CD4-positive, alpha-beta T cell (primary cell): ENCODE results near the gene SLC2A1. TPM values are rescaled to one million over a fixed set of nuclear protein-coding genes. Genes with fewer than 3 reads are reported as not detected.

Experiments used
- ATAC-seq: fragments of 200-7000 bp; cut with Tn5 transposase; one replicate; pipeline ENCODE4 v1.10.0; 2022; ENCODE audit warnings: mild to moderate bottlenecking; ENCODE audit not compliant: poor library complexity
- CTCF ChIA-PET: fragments of 350-600 bp; sonication (Branson Sonifier 250); formaldehyde crosslinking; loops from one replicate; lab custom pipeline; 2021; ENCODE audit warnings: antibody characterized with exemption, inconsistent platforms; lab: Charles Lee
- POLR2A ChIA-PET: fragments of 350-600 bp; sonication (Branson Sonifier 250); formaldehyde crosslinking; loops from one replicate; lab custom pipeline; 2021; ENCODE audit warnings: antibody characterized with exemption, inconsistent platforms; lab: Charles Lee
- DNase-seq, 14 experiments: peaks; one replicate each; pipeline ENCODE4 v3.0.0-alpha.2; 2013 to 2020; ENCODE audit warnings: mixed read lengths in 2 of 14
- H3K27ac ChIP-seq, 2 donors: one replicate each; pipeline versions ENCODE4 v1.5.1 to v1.7.0; 2013; ENCODE audit warnings: low read length in 2 of 2, low read depth in 1 of 2, mild to moderate bottlenecking in 1 of 2
- H3K27me3 ChIP-seq, 2 experiments: 1 replicate in 1 of 2; 2 replicates in 1 of 2; pipeline versions ENCODE4 v1.6.1 to v1.7.0; 2013; ENCODE audit warnings: low read length in 2 of 2, control low read depth in 1 of 2, mild to moderate bottlenecking in 1 of 2, moderate library complexity in 1 of 2; ENCODE audit not compliant: insufficient read depth in 2 of 2, control insufficient read depth in 1 of 2
- H3K36me3 ChIP-seq: one replicate; pipeline ENCODE4 v1.6.1; 2013; ENCODE audit warnings: low read length, control low read depth; ENCODE audit not compliant: insufficient read depth
- H3K4me1 ChIP-seq: one replicate; pipeline ENCODE4 v1.6.1; 2013; ENCODE audit warnings: low read length, control low read depth; ENCODE audit not compliant: insufficient read depth
- H3K4me3 ChIP-seq: one replicate; pipeline ENCODE4 v1.5.1; 2013; ENCODE audit warnings: mild to moderate bottlenecking, low read length, moderate library complexity
- H3K9me3 ChIP-seq, 2 experiments: 1 replicate in 1 of 2; 2 replicates in 1 of 2; pipeline versions ENCODE4 v1.6.1 to v1.7.0; 2013; ENCODE audit warnings: low read length in 2 of 2, mild to moderate bottlenecking in 2 of 2, control low read depth in 1 of 2, moderate library complexity in 1 of 2; ENCODE audit not compliant: control insufficient read depth in 1 of 2, insufficient read depth in 1 of 2
- H3K27ac Mint-ChIP-seq: one replicate; pipeline ENCODE4 v1.8.0; 2020; ENCODE audit warnings: mixed read lengths
- H3K27me3 Mint-ChIP-seq: one replicate; pipeline ENCODE4 v1.8.0; 2021; ENCODE audit warnings: mixed read lengths
- H3K36me3 Mint-ChIP-seq: one replicate; pipeline ENCODE4 v1.8.0; 2021; ENCODE audit warnings: low read depth, mixed read lengths
- H3K4me1 Mint-ChIP-seq: one replicate; pipeline ENCODE4 v1.8.0; 2021; ENCODE audit warnings: low read depth, mixed read lengths
- H3K4me3 Mint-ChIP-seq: one replicate; pipeline ENCODE4 v1.8.0; 2020; ENCODE audit warnings: mild to moderate bottlenecking, mixed read lengths
- H3K9me3 Mint-ChIP-seq: one replicate; pipeline ENCODE4 v1.8.0; 2020; ENCODE audit warnings: mixed read lengths
- CTCF ChIP-seq: fragments of 200-600 bp; IDR thresholded peaks from one replicate; pipeline ENCODE4 v1.8.0; 2022; ENCODE audit warnings: antibody characterized with exemption, mild to moderate bottlenecking
- intact Hi-C, 2 experiments: fragments of 100-400 bp; cut with DNase I in 1 of 2; cut with micrococcal nuclease in 1 of 2; formaldehyde crosslinking; loops; one replicate each; pipeline versions ENCODE4 v1.15.1 to v1.9.0; 2023 to 2025; cut with DNase I, micrococcal nuclease
- total RNA-seq, 174 experiments: library from RNA in 2 of 174; stranded (reverse) in 2 of 174; gene quantifications; one replicate each; pipeline ENCODE4 v1.2.3 and lab custom pipeline; 2021 to 2026

SLC2A1 gene
- total RNA-seq, 2 experiments from 2014 or later: 78.6 to 80.9 TPM

DNA sequence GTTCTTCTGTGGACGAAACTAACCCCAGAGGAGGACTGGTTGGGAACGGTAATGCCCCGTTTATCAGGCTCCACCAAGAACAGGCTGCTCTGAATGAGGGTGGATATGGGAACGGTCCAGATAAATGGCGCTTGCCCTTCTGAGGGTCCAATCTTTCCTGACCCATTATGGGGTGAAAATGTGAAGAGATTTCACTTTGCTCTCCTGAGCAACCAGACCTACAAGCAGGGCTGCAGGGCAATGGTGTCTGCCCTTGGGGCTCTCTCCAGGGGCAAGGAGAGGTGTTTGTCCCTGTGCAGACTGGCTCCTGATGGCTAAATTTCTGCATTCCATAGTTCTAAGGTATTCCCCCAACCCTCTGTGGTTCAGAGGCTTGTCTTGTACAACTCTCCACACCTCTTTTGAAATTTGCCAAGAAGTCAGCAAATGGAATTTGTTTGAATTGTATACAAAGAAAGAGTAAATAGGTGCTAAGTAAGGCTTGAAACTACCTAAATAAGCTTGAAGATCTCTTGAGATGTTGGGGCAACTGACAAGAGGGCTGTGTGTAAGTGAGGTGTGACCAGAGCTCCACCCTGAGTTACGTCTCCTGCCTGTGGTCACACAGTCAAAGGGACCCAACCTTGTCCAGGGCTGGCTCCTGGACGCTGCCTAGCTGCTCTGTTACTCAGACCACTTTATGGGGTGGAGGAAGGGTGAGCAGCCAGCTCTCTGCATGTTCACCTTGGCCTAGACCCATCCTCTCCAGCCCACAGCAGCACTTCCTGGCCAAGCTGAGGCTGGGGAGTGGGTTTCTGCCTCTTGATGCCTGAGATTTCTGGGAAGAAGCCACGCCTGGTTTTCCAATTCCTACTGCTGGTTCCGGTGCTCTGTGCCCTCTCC is 24.8 kb downstream of the SLC2A1 start:
- POLR2A ChIA-PET: interaction anchor here (0.8 to 2.6 kb wide), 5 partner anchors 10 to 26 kb away, joined by 3 to 14 read pairs (median 4); no protein-coding TSS in a partner anchor
- no peaks in the 10 kb centered on the region for H3K9me3 Mint-ChIP-seq
- H3K9me3 ChIP-seq: no peaks in the 10 kb centered on the region
- peak in 1 of 14 experiments; percentile 8 for DNase-seq
- no peak for ATAC-seq
- H3K4me1 Mint-ChIP-seq: peaks cover 93% of the 10 kb centered on the region
- H3K27ac ChIP-seq: peak overlapping the region; percentile 82 to 83
- H3K4me1 ChIP-seq: peaks cover 91% of the 10 kb centered on the region
- H3K4me3 ChIP-seq: no peak overlapping the region
- CTCF ChIA-PET: interaction anchor here (1.9 to 2.3 kb wide), 2 partner anchors 8 to 140 kb away, joined by 4 to 8 read pairs; no protein-coding TSS in a partner anchor
- no peaks in the 10 kb centered on the region for H3K27me3 ChIP-seq
- H3K36me3 ChIP-seq: peaks cover 48% of the 10 kb centered on the region
- intact Hi-C loops: loop anchor here in 1 of 2 experiments (1.0 to 10.0 kb wide), 2 partner anchors 19 to 479 kb away; partner anchors contain the start of genes PPCS and ZMYND12
- H3K36me3 Mint-ChIP-seq: peaks cover 72% of the 10 kb centered on the region
- peak overlapping the region; percentile 91 for H3K27ac Mint-ChIP-seq
- peak overlapping the region; percentile 40 for H3K4me3 Mint-ChIP-seq
- no peak for TF ChIP-seq CTCF
- no peaks in the 10 kb centered on the region for H3K27me3 Mint-ChIP-seq

- H3K27me3 ChIP-seq: no peaks in the 10 kb centered on the region
- ChIA-PET POLR2A (interaction anchor here (0.7 to 2.4 kb wide), 8 partner anchors 8 to 135 kb away, joined by 3 to 33 read pairs (median 6); no protein-coding TSS in a partner anchor), CTCF (interaction anchor here (0.8 to 2.0 kb wide), 2 partner anchors 20 to 140 kb away, joined by 3 to 6 read pairs; no protein-coding TSS in a partner anchor)
- TF ChIP-seq CTCF: no peak
- peak overlapping the region; percentile 91 for H3K27ac Mint-ChIP-seq
- H3K9me3 ChIP-seq: no peaks in the 10 kb centered on the region
- H3K4me3 Mint-ChIP-seq: peak overlapping the region; percentile 53
- H3K9me3 Mint-ChIP-seq: no peaks in the 10 kb centered on the region
- peaks cover 84% of the 10 kb centered on the region for H3K4me1 ChIP-seq
- peaks cover 53% of the 10 kb centered on the region for H3K36me3 ChIP-seq
- H3K27ac ChIP-seq: peak overlapping the region; percentile 82 to 83
- intact Hi-C loops: loop anchor here in 1 of 2 experiments (1.0 to 10.0 kb wide), 2 partner anchors 20 to 478 kb away; partner anchors contain the start of genes PPCS and ZMYND12
- H3K27me3 Mint-ChIP-seq: no peaks in the 10 kb centered on the region
- peaks cover 90% of the 10 kb centered on the region for H3K4me1 Mint-ChIP-seq
- peaks cover 72% of the 10 kb centered on the region for H3K36me3 Mint-ChIP-seq
- ATAC-seq (no peak), DNase-seq (peak in 1 of 14 experiments; percentile 9)
- H3K4me3 ChIP-seq: no peak overlapping the region
Measured at GRCh38 chr1:42933060-42933586, 25.5 kb downstream of the SLC2A1 start.

GRCh38 chr1:42932442-42932941 is 26.2 kb downstream of the SLC2A1 start:
- ChIA-PET CTCF (interaction anchor here (0.8 to 2.0 kb wide), 5 partner anchors 8 to 141 kb away, joined by 3 to 9 read pairs (median 4); partner anchors contain the start of gene ZNF691), POLR2A (interaction anchor here (0.6 to 2.4 kb wide), 15 partner anchors 9 to 274 kb away, joined by 3 to 34 read pairs (median 5); partner anchors contain the start of genes C1orf50, ERMAP, P3H1 and PPIH)
- Histone ChIP-seq H3K36me3 (peaks cover 53% of the 10 kb centered on the region), H3K27me3 (no peaks in the 10 kb centered on the region), H3K9me3 (no peaks in the 10 kb centered on the region), H3K4me1 (peaks cover 78% of the 10 kb centered on the region), H3K27ac (peak overlapping the region; percentile 82 to 83), H3K4me3 (peak overlapping the region; percentile 25)
- TF ChIP-seq CTCF: no peak
- H3K4me3 Mint-ChIP-seq: peak overlapping the region; percentile 53
- H3K27me3 Mint-ChIP-seq: no peaks in the 10 kb centered on the region
- intact Hi-C loops: loop anchor here (1.0 to 10.0 kb wide), 2 partner anchors 26 to 478 kb away; partner anchors contain the start of genes PPCS (in 1 of the 2), SLC2A1 (in 1 of the 2) and ZMYND12 (in 1 of the 2)
- peak overlapping the region; percentile 91 for H3K27ac Mint-ChIP-seq
- peaks cover 72% of the 10 kb centered on the region for H3K36me3 Mint-ChIP-seq
- H3K4me1 Mint-ChIP-seq: peaks cover 84% of the 10 kb centered on the region
- DNase-seq: peak in 1 of 14 experiments; percentile 24
- no peak for ATAC-seq
- no peaks in the 10 kb centered on the region for H3K9me3 Mint-ChIP-seq
